Measurements from ENCODE around the gene PTPRK.

The PTPRK gene

GRCh38 chr6:128389820-128390534 lies 130.4 kb downstream of the PTPRK start:
- no peak for DNase-seq (ENCODE audit: low read depth)

GRCh38 chr6:128388380-128388779 lies 132.0 kb downstream of the PTPRK start:
- DNase-seq (ENCODE audit: low read depth): no peak

DNA sequence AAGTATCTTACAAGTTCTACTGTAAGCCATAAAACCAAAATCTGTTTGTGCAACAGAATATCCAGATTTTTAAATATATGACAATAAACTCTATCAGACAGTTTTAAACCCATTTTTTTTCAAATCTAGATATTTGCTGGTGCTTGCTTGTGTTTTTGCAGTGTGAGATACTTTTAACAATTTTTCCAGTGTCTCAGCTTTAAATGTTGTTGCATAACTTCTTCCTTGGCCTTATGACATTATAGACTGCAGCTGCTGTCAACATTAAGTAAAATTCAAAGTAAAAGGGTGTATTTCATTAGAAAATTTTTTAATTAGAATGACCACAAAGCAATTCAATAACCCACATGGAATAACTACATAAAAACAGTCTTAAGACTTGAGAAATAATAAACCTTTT lies 139.5 kb downstream of the PTPRK start:
- DNase-seq (ENCODE audit: low read depth): no peak

- DNase-seq (ENCODE audit: low read depth): no peak
Measured at GRCh38 chr6:128379577-128379976, 140.8 kb downstream of the PTPRK start.

GRCh38 chr6:128376952-128377503 lies 143.4 kb downstream of the PTPRK start:
- no peak for DNase-seq (ENCODE audit: low read depth)

- DNase-seq (ENCODE audit: low read depth): no peak
Measured at GRCh38 chr6:128371136-128371535, 149.3 kb downstream of the PTPRK start.

- DNase-seq (ENCODE audit: low read depth): no peak
Measured at GRCh38 chr6:128370072-128370471, 150.3 kb downstream of the PTPRK start.

DNA sequence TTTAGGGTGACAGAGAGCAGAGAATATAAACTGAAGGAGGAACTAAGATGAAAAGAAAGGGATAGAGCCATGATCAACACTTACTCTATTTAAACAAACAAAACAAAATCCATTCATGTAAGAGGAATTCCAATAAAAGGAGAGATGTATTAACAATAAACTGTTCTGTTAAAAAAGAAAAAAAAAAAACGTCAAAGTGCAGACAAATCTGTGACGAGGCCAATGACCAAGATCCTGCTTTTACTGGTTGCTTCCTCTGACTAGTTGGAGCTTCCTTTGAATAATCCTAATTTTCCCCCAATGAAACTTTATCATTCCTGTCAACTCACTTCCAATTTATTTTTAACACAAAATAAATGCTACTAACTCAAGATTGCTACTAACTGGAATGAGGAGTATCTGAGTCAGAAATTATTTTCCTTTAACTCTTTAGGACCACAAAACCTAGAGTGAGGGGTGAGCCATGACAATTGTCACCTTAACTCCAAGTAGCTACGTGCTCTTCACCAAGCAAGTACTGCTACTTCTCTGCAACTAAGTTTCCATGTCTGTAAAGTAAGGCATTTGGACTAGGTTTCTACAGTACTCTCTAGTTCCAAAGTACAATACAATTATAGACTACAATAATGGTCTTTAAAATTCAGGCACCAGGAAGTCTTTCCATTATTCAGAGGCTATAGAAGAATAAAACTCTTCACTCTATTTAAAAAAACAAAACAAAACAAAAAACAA lies 152.0 kb downstream of the PTPRK start:
- DNase-seq (ENCODE audit: low read depth): no peak

GRCh38 chr6:128367437-128367836 lies 153.0 kb downstream of the PTPRK start:
- no peak for DNase-seq (ENCODE audit: low read depth)

GRCh38 chr6:128365520-128366160 lies 154.8 kb downstream of the PTPRK start:
- no peak for DNase-seq (ENCODE audit: low read depth)

GRCh38 chr6:128364766-128365519 lies 155.5 kb downstream of the PTPRK start:
- DNase-seq (ENCODE audit: low read depth): no peak

- DNase-seq (ENCODE audit: low read depth): no peak
Measured at GRCh38 chr6:128363020-128363813, 157.2 kb downstream of the PTPRK start.

- no peak for DNase-seq (ENCODE audit: low read depth)
Measured at GRCh38 chr6:128361378-128361777, 159.0 kb downstream of the PTPRK start.

- no peak for DNase-seq (ENCODE audit: low read depth)
Measured at GRCh38 chr6:128358244-128358776, 162.1 kb downstream of the PTPRK start.

DNA sequence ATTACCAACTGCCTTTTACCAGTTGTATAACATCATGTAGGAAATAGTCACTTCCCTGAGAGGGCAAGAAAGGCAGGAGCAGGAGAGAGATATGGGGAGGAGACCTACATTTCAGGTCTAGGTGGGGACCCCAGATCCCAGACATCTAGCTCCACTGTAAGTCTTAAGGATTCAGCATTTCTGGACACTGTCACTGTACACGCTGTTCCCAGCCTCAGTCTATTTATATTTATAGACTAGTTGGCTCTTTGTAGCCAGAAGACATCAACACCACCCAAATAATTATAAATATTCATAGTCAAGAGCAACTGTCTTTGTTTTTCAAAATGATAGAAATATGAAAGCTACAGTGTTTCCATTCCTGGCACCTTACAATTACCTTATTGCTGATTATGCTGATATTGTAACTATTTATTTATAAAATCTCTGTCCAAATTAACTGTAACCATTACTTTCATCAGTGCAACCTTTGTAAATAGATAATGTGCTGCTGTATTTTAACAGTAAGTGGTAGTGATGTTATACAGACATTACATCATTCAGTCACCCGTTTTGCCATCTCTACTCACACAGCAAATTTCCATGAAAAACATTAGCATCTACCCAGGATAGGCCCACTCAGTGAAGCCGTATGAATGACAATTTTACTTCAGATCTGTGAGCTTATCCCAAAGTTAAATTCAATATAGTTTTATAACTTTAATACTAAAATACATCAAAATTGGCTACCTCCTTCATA lies 162.8 kb downstream of the PTPRK start:
- no peak for DNase-seq (ENCODE audit: low read depth)

DNA sequence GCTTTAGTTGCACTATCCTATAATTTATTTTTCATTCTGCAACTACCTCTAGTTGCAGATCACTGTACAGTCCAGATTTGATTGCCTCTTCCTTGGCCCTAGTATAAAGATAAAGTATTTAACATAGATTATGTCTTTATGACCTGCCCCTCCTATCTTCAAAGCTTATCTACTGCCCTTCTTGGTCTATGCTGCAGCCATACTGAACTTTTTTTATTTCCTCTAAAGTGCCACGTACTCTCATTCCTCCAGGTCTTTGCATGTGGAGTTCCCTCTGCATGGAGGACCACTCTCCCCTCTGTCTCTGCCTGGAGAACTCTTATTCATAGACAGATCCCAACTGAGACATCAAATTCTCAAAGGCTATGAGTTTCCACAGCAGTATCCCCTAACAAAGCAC lies 168.0 kb downstream of the PTPRK start:
- no peak for DNase-seq (ENCODE audit: low read depth)

DNA sequence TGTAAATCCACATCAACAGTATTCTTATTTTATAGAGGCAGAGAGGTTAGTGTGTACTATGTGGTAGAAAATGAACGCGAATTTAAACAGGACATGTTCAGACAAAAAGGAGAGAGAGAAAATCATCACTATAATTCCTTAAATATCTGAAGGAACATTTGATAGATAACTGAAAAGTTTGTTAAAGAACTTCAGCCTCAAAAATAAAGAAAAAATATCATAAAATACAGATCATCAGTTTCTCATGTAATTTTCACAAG lies 169.2 kb downstream of the PTPRK start:
- no peak for DNase-seq (ENCODE audit: low read depth)

DNA sequence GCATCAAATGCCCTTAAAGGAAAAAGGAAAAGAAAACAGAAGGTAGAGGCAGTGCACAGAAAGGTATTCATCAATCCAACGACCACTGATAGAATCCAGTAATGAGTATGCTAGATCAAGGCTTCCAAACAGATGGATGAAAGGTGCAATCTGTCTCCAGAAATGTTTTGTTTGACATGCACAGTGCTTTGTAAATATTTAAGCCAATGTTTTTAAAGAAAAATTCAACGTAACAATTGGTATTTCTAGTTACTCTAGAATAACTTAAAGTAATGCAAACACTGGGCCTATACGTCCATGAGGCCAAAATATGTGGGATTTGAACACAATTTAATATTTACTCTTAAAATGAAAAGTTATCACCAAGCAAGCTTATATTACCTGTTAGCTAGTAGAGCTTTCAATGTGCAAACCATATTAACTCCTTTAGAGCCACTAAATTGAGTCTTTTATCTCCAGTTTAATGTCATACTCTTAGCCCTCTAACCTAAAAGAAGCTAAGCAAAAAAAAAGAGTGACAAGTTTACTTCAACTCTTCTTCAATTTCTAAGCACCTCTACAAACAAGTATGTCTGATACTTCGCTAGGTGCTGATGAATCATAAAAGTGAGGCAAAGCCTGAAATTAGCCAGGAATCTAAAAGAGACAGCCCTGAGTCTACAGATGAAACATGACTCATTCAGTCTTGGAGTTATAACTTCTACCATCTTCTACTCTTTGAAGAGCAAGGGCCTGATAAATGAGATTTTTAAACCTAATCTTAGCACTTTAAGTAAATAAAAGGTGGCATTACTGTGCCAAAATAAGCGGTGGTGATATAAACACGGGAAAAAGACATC lies 169.8 kb downstream of the PTPRK start:
- no peak for DNase-seq (ENCODE audit: low read depth)

DNA sequence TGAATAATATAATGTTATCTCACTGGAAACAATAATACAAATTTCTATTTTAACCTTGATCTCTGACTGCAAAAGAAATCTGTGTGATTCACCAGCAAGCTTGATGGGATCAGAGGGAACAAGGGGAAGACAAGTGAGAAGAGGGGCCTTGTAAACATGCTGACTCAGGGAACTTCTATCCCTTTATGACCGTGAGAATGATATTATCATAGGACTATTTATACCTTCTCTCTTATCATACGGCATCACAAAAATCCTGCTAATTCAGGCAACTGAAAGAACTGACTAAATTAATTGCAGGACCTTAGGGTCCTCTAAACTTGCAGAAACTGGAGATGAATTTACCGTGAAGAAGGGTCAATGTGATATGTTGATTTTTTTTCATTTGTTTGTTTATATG lies 173.3 kb downstream of the PTPRK start:
- DNase-seq (ENCODE audit: low read depth): no peak

- DNase-seq (ENCODE audit: low read depth): no peak
Measured at GRCh38 chr6:128346569-128346968, 173.8 kb downstream of the PTPRK start.

Measured in activated T-cell treated with anti-CD3 and anti-CD28 coated beads for 48 hours (primary cell).